HUES48 (cell line): ENCODE results near the gene LAYN.

Experiments used
- H3K27ac ChIP-seq: one replicate; pipeline ENCODE4 v1.7.0; 2013; ENCODE audit warnings: low read depth, low read length, inconsistent platforms
- H3K27me3 ChIP-seq: 2 replicates; pipeline ENCODE4 v1.6.1; 2013; ENCODE audit warnings: mild to moderate bottlenecking, low read length; ENCODE audit not compliant: control insufficient read depth, insufficient read depth
- H3K36me3 ChIP-seq: 2 replicates; pipeline ENCODE4 v1.6.1; 2013; ENCODE audit warnings: low read length; ENCODE audit not compliant: control insufficient read depth, insufficient read depth
- H3K4me1 ChIP-seq: 2 replicates; pipeline ENCODE4 v1.6.1; 2013; ENCODE audit warnings: mild to moderate bottlenecking, low read length; ENCODE audit not compliant: control insufficient read depth, insufficient read depth
- H3K4me3 ChIP-seq: 2 replicates; pipeline ENCODE4 v1.5.1; 2013; ENCODE audit warnings: mild to moderate bottlenecking, low read depth, low read length
- H3K9ac ChIP-seq: 2 replicates; pipeline ENCODE4 v1.6.1; 2013; ENCODE audit warnings: mild to moderate bottlenecking, low read depth, low read length, moderate library complexity
- H3K9me3 ChIP-seq: 2 replicates; pipeline ENCODE4 v1.6.1; 2013; ENCODE audit warnings: low read length; ENCODE audit not compliant: control insufficient read depth, insufficient read depth

The LAYN gene

DNA sequence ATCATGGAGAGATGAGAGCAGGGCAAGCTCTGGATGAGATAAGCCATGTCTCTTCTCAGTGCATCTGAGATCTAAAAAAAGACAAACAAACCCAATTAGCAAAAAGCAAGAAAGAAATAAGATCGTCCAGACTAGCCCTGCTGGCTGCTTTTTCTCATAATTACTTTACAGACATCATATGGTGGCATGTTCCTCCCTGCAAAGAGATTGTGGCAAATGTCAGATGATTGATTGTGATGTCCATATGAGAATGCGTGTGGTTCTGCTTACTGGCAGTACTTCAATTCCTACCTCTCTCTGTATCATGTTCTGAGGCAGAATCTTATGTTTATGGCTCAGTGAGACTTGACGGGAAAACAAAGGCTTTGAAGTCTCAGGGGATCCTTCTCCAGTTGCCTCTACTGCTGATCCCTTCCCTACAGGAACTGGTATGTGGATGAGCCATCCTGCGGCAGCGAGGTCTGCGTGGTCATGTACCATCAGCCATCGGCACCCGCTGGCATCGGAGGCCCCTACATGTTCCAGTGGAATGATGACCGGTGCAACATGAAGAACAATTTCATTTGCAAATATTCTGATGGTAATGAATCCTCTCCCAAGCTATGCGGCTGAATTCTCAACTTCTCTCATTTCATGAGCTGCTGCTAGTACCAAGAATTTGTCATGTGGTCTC, 8.8 kb downstream of the LAYN start:
- Histone ChIP-seq H3K27ac (no peak overlapping the region), H3K27me3 (no peaks in the 10 kb centered on the region), H3K36me3 (peaks cover 10% of the 10 kb centered on the region; the same call in 1 of the 2 replicates), H3K4me1 (peaks cover 21% of the 10 kb centered on the region; the same call in 1 of the 2 replicates), H3K4me3 (no peak overlapping the region), H3K9me3 (no peaks in the 10 kb centered on the region), H3K9ac (no peak overlapping the region)

DNA sequence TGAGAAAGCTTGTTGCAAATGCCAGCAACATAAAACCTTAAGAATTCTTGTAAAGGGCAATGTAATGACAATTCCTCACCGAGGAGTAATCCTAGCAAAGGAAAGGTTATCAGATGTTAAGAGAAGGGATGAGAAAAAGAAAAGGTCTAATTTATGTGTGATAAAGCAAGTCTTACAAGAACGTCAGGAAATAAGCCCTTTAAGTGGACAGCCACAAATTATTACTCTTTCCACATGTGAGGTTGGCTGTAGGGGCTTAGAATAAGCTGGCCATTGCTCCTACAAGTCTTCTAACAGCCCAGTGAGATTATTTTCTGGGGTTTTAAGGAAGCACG, 9.3 kb downstream of the LAYN start:
- H3K27me3 ChIP-seq = no peaks in the 10 kb centered on the region
- H3K4me3 ChIP-seq = no peak overlapping the region
- H3K27ac ChIP-seq = no peak overlapping the region
- peaks cover 21% of the 10 kb centered on the region; the same call in 1 of the 2 replicates for H3K4me1 ChIP-seq
- no peaks in the 10 kb centered on the region for H3K9me3 ChIP-seq
- no peak overlapping the region for H3K9ac ChIP-seq
- H3K36me3 ChIP-seq = peaks cover 11% of the 10 kb centered on the region; the same call in 1 of the 2 replicates

DNA sequence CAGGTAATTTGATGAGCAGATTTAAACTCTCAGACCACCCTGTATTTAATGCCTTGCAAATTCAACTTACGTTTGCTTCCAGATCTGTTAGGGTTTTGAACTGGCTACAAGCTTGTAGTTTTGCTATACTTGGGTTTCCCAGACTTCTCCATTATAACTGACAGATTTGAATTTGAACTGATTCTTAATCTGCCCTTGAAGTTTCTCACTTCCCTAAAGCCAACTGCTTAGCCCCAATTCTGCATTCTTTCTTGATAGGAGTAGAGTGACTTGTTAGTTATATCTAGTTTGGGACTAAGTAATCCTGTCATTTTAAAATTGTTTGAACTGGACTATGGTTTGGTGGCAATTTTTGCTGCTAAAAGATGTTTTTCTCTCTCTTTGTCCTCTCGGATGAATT, 9.7 kb downstream of the LAYN start:
- Histone ChIP-seq H3K36me3 (peaks cover 14% of the 10 kb centered on the region; the same call in 1 of the 2 replicates), H3K4me3 (no peak overlapping the region), H3K27ac (no peak overlapping the region), H3K9me3 (0 out of 2 replicates have a peak, but pooled peaks cover 1% of the 10 kb centered on the region), H3K27me3 (no peaks in the 10 kb centered on the region), H3K9ac (no peak overlapping the region), H3K4me1 (peaks cover 21% of the 10 kb centered on the region; the same call in 1 of the 2 replicates)

DNA sequence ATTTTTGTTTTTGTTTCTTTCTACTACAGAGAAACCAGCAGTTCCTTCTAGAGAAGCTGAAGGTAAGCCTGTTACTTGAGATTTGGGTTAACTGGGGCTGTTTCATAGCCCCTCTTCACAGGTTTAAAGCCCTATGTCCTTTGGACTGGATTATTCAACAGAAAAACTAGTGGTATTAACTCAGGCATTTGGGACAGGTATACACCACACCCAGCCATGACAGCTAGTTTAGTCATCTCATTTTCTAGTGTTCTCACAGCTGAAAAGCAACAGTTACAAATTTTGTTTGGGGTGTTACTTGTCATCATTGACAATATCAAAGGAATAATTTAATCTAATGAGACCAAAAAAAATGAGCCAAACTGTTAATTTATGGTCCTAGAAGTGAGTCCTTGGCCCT, 14.0 kb downstream of the LAYN start:
- H3K4me3 ChIP-seq = no peak overlapping the region
- 0 out of 2 replicates have a peak, but pooled peaks cover 11% of the 10 kb centered on the region for H3K36me3 ChIP-seq
- peaks cover 11% of the 10 kb centered on the region; the same call in 1 of the 2 replicates for H3K4me1 ChIP-seq
- H3K27me3 ChIP-seq = no peaks in the 10 kb centered on the region
- H3K9ac ChIP-seq = no peak overlapping the region
- no peak overlapping the region for H3K27ac ChIP-seq
- H3K9me3 ChIP-seq = peaks cover 9% of the 10 kb centered on the region; the same call in 1 of the 2 replicates

DNA sequence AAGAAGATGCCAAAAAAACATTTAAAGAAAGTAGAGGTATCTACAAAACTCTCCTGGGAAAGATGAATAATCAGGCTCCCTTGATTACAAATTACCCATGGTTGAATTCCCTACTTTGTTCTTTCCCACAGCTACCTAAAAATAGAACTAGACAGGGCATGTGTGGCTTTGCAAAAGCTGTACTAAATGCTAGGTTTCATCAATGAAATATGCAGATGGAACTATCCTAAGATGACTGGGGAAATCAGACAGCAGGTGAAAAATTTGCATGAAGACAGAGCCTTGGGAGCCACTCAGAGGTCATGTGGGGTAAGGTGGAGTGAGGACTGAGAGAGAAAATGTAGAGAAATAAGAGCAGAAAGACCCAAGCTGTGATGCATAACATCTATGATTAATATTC, 14.7 kb downstream of the LAYN start:
- Histone ChIP-seq H3K9me3 (peaks cover 9% of the 10 kb centered on the region; the same call in 1 of the 2 replicates), H3K27ac (no peak overlapping the region), H3K4me1 (peaks cover 3% of the 10 kb centered on the region; the same call in 1 of the 2 replicates), H3K27me3 (no peaks in the 10 kb centered on the region), H3K36me3 (0 out of 2 replicates have a peak, but pooled peaks cover 11% of the 10 kb centered on the region), H3K9ac (no peak overlapping the region), H3K4me3 (no peak overlapping the region)

DNA sequence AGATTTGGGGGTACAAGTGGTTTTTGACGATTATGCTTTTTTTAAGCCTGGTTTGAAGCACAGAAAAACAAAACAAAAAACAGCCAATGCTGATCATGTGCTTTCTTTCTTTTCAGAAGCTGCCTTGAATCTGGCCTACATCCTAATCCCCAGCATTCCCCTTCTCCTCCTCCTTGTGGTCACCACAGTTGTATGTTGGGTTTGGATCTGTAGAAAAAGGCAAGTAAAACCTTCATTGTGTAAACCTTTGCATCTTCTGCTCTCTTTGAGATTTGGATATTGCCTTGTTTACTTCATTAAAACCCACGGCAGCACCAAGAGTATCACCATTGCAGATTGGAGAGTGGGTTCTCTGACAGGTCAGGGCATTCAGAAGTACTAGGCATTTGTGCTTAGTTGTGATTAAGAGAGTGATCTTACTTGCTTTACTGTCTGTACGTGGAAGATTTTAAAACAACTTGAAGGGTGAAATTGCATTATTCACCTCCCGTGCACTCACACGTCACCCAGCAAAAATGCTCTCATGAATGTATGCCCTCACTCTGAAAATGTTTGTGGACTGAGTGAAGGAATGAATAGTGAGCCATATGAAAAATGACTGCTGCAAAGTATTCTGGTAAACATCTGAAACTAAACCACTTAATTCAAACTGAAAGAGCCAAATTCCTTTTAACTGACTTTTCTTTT, 17.0 kb downstream of the LAYN start:
- H3K9me3 ChIP-seq = peaks cover 9% of the 10 kb centered on the region; the same call in 1 of the 2 replicates
- H3K4me1 ChIP-seq = peaks cover 16% of the 10 kb centered on the region
- no peak overlapping the region for H3K27ac ChIP-seq
- 0 out of 2 replicates have a peak, but pooled peaks cover 11% of the 10 kb centered on the region for H3K36me3 ChIP-seq
- H3K27me3 ChIP-seq = no peaks in the 10 kb centered on the region
- H3K4me3 ChIP-seq = no peak overlapping the region
- no peak overlapping the region for H3K9ac ChIP-seq

DNA sequence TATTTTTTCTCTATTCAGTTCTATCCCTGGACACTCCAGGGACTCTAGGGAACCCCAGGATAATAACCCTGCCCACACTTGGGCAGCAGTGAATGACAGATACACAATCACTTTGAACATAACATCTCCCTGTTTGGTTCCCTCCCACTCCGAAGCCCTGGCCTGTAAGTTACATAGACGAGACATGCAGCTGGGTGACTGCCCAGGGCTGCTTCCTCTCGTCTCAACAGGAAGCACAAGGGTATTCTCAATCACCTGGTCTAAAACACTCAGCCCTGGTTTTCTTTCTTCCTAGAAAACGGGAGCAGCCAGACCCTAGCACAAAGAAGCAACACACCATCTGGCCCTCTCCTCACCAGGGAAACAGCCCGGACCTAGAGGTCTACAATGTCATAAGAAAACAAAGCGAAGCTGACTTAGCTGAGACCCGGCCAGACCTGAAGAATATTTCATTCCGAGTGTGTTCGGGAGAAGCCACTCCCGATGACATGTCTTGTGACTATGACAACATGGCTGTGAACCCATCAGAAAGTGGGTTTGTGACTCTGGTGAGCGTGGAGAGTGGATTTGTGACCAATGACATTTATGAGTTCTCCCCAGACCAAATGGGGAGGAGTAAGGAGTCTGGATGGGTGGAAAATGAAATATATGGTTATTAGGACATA, 19.4 kb downstream of the LAYN start:
- peaks cover 24% of the 10 kb centered on the region for H3K4me1 ChIP-seq
- no peak overlapping the region for H3K9ac ChIP-seq
- 0 out of 2 replicates have a peak, but pooled peaks cover 10% of the 10 kb centered on the region for H3K36me3 ChIP-seq
- peaks cover 9% of the 10 kb centered on the region; the same call in 1 of the 2 replicates for H3K9me3 ChIP-seq
- H3K27ac ChIP-seq = no peak overlapping the region
- no peaks in the 10 kb centered on the region for H3K27me3 ChIP-seq
- no peak overlapping the region for H3K4me3 ChIP-seq

DNA sequence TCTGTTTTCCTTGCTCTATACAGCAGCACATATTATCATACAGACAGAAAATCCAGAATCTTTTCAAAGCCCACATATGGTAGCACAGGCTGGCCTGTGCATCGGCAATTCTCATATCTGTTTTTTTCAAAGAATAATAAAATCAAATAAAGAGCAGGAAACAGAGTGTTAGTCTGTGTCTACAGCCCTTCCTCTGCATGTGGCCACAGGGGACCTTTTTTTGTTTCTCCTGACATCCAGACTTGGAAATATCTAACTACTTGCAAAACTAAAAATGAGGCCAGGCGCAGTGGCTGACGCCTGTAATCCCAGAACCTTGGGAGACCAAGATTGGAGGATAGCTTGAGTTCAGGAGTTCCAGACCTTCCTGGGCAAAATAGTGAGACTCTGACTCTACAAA, 20.3 kb downstream of the LAYN start:
- Histone ChIP-seq H3K27ac (no peak overlapping the region), H3K9ac (no peak overlapping the region), H3K4me3 (no peak overlapping the region), H3K27me3 (no peaks in the 10 kb centered on the region), H3K4me1 (peaks cover 24% of the 10 kb centered on the region), H3K9me3 (peaks cover 5% of the 10 kb centered on the region; the same call in 1 of the 2 replicates), H3K36me3 (0 out of 2 replicates have a peak, but pooled peaks cover 3% of the 10 kb centered on the region)

DNA sequence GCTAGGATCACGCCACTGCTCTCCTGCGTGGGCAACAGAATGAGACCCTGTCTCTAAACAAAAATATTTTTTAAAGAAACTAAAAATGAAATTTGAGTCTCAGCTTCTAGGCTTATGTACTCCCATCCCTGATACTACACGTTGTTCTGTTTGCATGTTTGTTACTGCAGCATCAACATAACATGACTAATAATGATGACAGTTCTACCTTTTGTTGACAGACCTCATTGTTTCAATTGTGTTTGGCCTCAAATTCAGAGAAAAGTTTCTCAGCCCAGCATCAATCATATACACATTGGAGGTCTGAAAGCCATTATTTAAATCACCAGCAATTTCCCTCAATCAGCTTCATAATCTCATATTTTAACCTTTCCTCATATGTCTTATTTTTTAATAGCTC, 20.8 kb downstream of the LAYN start:
- Histone ChIP-seq H3K36me3 (no peaks in the 10 kb centered on the region), H3K9ac (no peak overlapping the region), H3K4me1 (peaks cover 28% of the 10 kb centered on the region), H3K9me3 (0 out of 2 replicates have a peak, but pooled peaks cover under 1% of the 10 kb centered on the region), H3K27ac (peak overlapping the region; percentile 76), H3K4me3 (no peak overlapping the region), H3K27me3 (no peaks in the 10 kb centered on the region)

DNA sequence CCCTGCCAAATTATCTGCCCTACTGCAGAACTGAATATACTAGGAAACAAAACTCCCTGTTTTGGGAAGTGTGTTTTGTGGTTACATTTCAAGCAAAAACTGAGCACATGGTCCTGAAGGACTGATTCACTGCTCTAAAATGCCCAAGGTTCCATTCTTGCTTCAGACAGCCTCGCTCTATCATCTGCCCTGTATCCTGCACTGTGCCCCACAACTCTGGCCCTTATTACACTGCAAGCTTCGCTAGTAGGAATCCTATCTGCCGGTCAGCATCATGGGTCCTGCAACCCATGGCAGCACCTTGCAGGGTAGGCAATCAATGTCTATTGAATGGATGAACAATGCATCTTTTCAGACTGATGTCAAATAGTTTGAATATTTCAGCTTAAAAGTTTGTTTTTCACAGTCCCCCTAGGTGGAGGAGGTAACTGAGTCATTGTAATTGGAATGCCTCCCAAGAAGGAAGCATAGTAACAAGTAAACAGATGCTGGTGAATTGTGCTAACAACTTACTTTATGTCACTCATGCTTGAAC, 21.3 kb downstream of the LAYN start:
- Histone ChIP-seq H3K9me3 (no peaks in the 10 kb centered on the region), H3K27ac (peak overlapping the region; percentile 76), H3K36me3 (no peaks in the 10 kb centered on the region), H3K9ac (no peak overlapping the region), H3K4me3 (no peak overlapping the region), H3K4me1 (peaks cover 34% of the 10 kb centered on the region), H3K27me3 (no peaks in the 10 kb centered on the region)
